PC-9 (cell line): Measurements from ENCODE around the gene ALDH3B2. TPM values are rescaled to one million over a fixed set of nuclear protein-coding genes. Genes with fewer than 3 reads are reported as not detected.

Experiments used
- BruUV-seq: library from RNA; stranded (reverse); fragments of 400-500 nt; replicated peaks from 2 replicates; lab custom pipeline; 2021; lab: Mats Ljungman, UMichigan
- CTCF ChIA-PET: fragments of 300-600 bp; sonication (Branson Sonifier 250); formaldehyde crosslinking; loops from one replicate; lab custom pipeline; 2022; ENCODE audit warnings: antibody characterized with exemption; lab: Charles Lee
- POLR2A ChIA-PET: fragments of 300-600 bp; sonication (Branson Sonifier 250); formaldehyde crosslinking; loops from one replicate; lab custom pipeline; 2022; ENCODE audit warnings: antibody characterized with exemption; ENCODE audit not compliant: unreplicated experiment; lab: Charles Lee
- DNase-seq, 2 experiments: peaks; one replicate each; pipeline versions ENCODE4 v3.0.0 to v3.0.0-alpha.2; 2015 to 2022; ENCODE audit warnings: mixed read lengths in 1 of 2
- H2AFZ ChIP-seq: fragments of 200-600 bp; sonication (generic); 2 replicates; pipeline ENCODE4 v1.8.1; 2017; ENCODE audit warnings: antibody characterized with exemption
- H3F3A ChIP-seq: fragments of 200-600 bp; sonication (generic); 2 replicates; pipeline ENCODE4 v1.8.1; 2017; ENCODE audit warnings: antibody characterized with exemption, mild to moderate bottlenecking, low read depth; ENCODE audit not compliant: insufficient read depth
- H3K27ac ChIP-seq: fragments of 200-600 bp; sonication (generic); 2 replicates; pipeline ENCODE4 v1.6.1; 2016; ENCODE audit warnings: mixed run types
- H3K27me3 ChIP-seq: fragments of 200-600 bp; sonication (generic); 2 replicates; pipeline ENCODE4 v1.6.1; 2016; ENCODE audit warnings: low read depth, mixed run types; ENCODE audit not compliant: insufficient read depth
- H3K36me3 ChIP-seq: fragments of 200-600 bp; sonication (generic); 2 replicates; pipeline ENCODE4 v1.6.1; 2016; ENCODE audit warnings: low read depth, mixed run types
- H3K4me1 ChIP-seq: fragments of 200-600 bp; sonication (generic); replicated peaks from 2 replicates; pipeline ENCODE4 v1.6.1; 2016; ENCODE audit warnings: mixed run types; ENCODE audit not compliant: insufficient read depth
- H3K4me2 ChIP-seq: fragments of 200-600 bp; sonication (generic); 2 replicates; pipeline ENCODE4 v1.6.1; 2017; ENCODE audit warnings: mixed run types
- H3K4me3 ChIP-seq: fragments of 200-600 bp; sonication (generic); 2 replicates; pipeline ENCODE4 v1.6.1; 2016; ENCODE audit warnings: mixed run types
- H3K79me2 ChIP-seq: fragments of 200-600 bp; sonication (generic); 2 replicates; pipeline ENCODE4 v1.6.1; 2017; ENCODE audit warnings: low read depth, mixed run types
- H3K9me2 ChIP-seq: fragments of 200-600 bp; sonication (generic); 2 replicates; pipeline ENCODE4 v1.8.1; 2017; ENCODE audit warnings: mild to moderate bottlenecking; ENCODE audit not compliant: insufficient read depth
- H3K9me3 ChIP-seq: fragments of 200-600 bp; sonication (generic); 2 replicates; pipeline ENCODE4 v1.8.1; 2016; ENCODE audit warnings: low read depth; ENCODE audit not compliant: insufficient read depth
- H4K20me1 ChIP-seq: fragments of 200-600 bp; sonication (generic); 2 replicates; pipeline ENCODE4 v1.8.1; 2017; ENCODE audit not compliant: insufficient read depth
- EZH2 ChIP-seq: fragments of 200-600 bp; sonication (generic); IDR thresholded peaks from 2 replicates; pipeline ENCODE4 v1.8.0; 2017; ENCODE audit warnings: antibody characterized with exemption, low read depth
- intact Hi-C: fragments of 100-400 bp; cut with micrococcal nuclease; formaldehyde crosslinking; loops from one replicate; pipeline ENCODE4 v1.10.0; 2022; ENCODE audit not compliant: unreplicated experiment
- total RNA-seq: library from RNA; stranded (reverse); gene quantifications from 2 replicates; pipeline ENCODE4 v1.2.3, GENCODE V29; 2021
- TF ChIP-seq, protein P1 (sequence below): fragments of 200-600 bp; sonication (generic); conservative IDR thresholded peaks from 2 replicates; pipeline ENCODE4 v1.6.1; 2017; ENCODE audit warnings: mixed run types, antibody characterized with exemption, mild to moderate bottlenecking, moderate library complexity

The ALDH3B2 gene
- total RNA-seq, 1 experiment from 2014 or later, result 9.8 TPM

DNA sequence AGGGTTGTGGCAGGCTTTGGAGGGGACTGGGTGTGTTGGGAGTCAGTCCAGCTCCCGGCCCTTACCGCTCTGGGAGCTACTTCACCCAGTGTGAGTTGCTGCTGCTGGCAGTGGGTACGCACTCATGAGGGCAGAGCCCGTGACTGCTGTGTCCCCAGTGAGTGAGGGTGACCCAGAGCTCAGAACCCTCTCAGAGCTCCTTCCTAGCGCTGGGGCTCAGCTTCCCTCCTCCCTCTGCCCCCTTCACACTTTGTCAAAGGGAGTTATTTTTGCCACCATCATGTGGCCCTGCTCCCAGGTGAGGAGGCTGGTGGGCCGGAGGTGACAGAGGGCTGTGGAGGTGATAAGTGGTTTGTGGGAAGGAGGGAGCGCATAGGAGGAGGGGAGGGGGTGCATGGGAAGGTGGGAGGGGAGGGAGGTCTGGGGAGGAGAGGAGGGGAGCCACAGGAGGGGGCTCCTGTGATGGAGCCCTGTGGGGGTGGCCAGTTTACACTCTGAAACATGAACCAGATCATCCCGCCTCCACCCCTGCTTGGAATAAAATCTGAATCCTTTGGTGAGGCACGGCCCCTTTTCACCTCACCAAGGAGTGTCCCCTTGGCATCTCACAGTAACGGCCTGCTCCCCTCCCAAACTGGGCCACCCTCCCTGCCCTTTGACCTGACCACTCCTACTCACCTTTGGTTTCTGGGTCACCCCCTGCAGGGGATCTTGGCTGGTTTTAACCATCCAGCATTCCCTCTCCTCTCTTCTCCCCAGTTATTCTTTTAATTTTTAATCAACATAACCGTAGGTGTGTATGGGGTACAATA is 57.8 kb downstream of the ALDH3B2 start:
- CTCF ChIA-PET, result interaction anchor here (1.0 kb wide), 1 partner anchor 44 kb away, joined by 5 read pairs; no protein-coding TSS in a partner anchor
- Histone ChIP-seq H3K4me1 (no peaks in the 10 kb centered on the region), H3K27me3 (no peaks in the 10 kb centered on the region), H3K4me3 (no peak overlapping the region), H3K36me3 (no peaks in the 10 kb centered on the region), H4K20me1 (no peaks in the 10 kb centered on the region), H3F3A (peaks cover 4% of the 10 kb centered on the region; the same call in 1 of the 2 replicates), H3K79me2 (no peaks in the 10 kb centered on the region), H2AFZ (no peak overlapping the region), H3K9me2 (no peaks in the 10 kb centered on the region), H3K27ac (no peak overlapping the region), H3K4me2 (no peak overlapping the region), H3K9me3 (no peaks in the 10 kb centered on the region)
- intact Hi-C loops, result no loop called here
- BruUV-seq, result no TSS peak
- no peak for TF ChIP-seq EZH2
- TF ChIP-seq, protein P1, sequence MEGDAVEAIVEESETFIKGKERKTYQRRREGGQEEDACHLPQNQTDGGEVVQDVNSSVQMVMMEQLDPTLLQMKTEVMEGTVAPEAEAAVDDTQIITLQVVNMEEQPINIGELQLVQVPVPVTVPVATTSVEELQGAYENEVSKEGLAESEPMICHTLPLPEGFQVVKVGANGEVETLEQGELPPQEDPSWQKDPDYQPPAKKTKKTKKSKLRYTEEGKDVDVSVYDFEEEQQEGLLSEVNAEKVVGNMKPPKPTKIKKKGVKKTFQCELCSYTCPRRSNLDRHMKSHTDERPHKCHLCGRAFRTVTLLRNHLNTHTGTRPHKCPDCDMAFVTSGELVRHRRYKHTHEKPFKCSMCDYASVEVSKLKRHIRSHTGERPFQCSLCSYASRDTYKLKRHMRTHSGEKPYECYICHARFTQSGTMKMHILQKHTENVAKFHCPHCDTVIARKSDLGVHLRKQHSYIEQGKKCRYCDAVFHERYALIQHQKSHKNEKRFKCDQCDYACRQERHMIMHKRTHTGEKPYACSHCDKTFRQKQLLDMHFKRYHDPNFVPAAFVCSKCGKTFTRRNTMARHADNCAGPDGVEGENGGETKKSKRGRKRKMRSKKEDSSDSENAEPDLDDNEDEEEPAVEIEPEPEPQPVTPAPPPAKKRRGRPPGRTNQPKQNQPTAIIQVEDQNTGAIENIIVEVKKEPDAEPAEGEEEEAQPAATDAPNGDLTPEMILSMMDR, result no peak
- POLR2A ChIA-PET, result interaction anchor here (0.6 kb wide), 1 partner anchor 33 kb away, joined by 8 read pairs; no protein-coding TSS in a partner anchor
- no peak for DNase-seq

DNA sequence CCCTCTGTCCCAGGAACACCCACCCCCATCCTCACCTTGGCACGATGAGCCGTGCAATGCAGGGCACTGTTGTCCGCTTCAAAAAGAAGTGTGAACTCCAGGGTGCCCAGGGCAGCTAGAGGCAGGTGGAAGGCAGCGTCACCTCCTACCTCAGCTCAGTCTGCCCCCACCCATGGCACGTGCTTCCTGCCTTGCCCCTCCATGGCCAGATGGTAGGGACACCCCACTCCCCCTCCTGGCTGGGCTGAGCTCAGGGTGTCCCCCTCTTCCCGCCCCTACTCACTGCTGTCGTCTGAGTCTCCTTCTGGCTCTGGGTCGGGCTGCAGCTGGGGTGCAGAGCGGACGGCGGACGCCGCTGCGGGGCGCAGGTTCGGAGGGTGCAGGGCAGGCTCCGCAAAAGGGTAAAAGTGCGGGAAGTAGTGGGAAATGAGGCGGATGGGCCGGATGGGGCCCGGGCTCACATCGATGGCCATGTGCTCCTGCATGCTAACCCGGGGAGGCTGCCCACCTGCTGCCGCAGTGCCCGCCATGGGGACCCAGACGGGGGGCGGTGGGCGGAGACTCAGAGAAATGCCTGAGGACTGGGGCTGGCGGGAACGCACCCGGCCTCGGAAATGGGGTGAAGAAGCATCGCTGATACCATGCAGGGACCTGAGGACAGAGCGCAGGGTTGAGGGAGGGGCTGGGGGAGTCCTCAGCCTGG is 58.5 kb downstream of the ALDH3B2 start:
- no peaks in the 10 kb centered on the region for H3K9me2 ChIP-seq
- no TSS peak for BruUV-seq
- intact Hi-C loops, result no loop called here

More for the DNA sequence above, 58.5 kb downstream of the ALDH3B2 start:
- no peaks in the 10 kb centered on the region for H4K20me1 ChIP-seq
- H3K9me3 ChIP-seq, result no peaks in the 10 kb centered on the region
- H3F3A ChIP-seq, result peaks cover 4% of the 10 kb centered on the region; the same call in 1 of the 2 replicates
- DNase-seq, result no peak
- H3K4me1 ChIP-seq, result no peaks in the 10 kb centered on the region
- TF ChIP-seq EZH2, result no peak
- TF ChIP-seq, protein P1, result peak; percentile 24; the same call in 1 of the 2 replicates
- H3K79me2 ChIP-seq, result no peaks in the 10 kb centered on the region
- POLR2A ChIA-PET, result no interaction called here
- H3K4me3 ChIP-seq, result no peak overlapping the region
- no peak overlapping the region for H3K27ac ChIP-seq
- CTCF ChIA-PET, result interaction anchor here (1.0 kb wide), 1 partner anchor 43 kb away, joined by 5 read pairs; no protein-coding TSS in a partner anchor
- no peak overlapping the region for H3K4me2 ChIP-seq
- no peaks in the 10 kb centered on the region for H3K36me3 ChIP-seq
- H2AFZ ChIP-seq, result no peak overlapping the region
- no peaks in the 10 kb centered on the region for H3K27me3 ChIP-seq
